ENCODE results near the gene TLR5.

DNA sequence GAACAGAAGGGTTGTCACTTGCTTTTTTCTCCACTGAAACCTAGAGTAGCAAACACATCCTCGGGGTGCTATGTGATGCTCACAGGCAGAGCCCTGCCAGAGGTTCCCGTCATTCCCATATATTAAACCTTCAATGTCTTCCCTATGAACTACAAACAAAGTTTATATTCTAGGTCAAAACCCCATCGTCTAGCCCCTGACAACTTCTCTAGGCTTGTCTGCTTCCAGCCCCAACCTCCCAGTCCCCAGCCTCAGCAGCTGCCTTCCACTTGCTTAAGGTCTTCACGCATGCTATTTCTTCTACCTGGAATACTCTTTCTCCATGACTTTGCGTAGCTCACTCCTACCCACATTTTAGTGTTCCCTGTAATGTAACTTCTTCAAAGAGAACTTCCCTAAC lies 1.9 kb upstream of the TLR5 start:
- TF ChIP-seq POLR2A (IDR thresholded peaks at IDR 0.05; ENCODE audit: low read length) (no peak), GATA1 (IDR thresholded peaks at IDR 0.05; ENCODE audit: low read depth, low read length) (no peak)

Data from erythroblast (primary cell).